NCI-H128 (cell line): ENCODE data around the gene NSDHL.
"Not testable (repeated sequence)": the region's sequence is repeated elsewhere in the genome, so short reads cannot be mapped to it uniquely, and the experiment has no call there.

Source experiments
- DNase-seq: peaks from one replicate; lab custom pipeline; 2025; ENCODE audit not compliant: unreplicated experiment; lab: John Stamatoyannopoulos, UW

NSDHL gene

DNA sequence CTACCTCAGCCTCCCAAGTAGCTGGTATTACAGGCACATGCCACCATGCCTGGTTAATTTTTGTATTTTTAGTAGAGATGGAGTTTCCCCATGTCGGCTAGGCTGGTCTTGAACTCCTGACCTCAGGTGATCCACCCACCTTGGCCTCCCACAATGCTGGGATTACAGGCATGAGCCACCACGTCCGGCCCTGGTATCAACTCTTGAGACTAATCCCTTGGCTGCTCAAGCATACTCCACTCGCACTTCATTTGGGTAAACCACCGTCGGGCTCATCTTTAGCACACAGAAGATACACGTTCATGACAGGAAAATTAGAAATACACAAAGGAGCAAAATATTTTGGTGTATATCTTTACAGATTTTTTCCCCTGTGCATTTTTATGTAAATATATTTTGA, 79.2 kb downstream of the NSDHL start:
- not testable (repeated sequence) for DNase-seq

DNA sequence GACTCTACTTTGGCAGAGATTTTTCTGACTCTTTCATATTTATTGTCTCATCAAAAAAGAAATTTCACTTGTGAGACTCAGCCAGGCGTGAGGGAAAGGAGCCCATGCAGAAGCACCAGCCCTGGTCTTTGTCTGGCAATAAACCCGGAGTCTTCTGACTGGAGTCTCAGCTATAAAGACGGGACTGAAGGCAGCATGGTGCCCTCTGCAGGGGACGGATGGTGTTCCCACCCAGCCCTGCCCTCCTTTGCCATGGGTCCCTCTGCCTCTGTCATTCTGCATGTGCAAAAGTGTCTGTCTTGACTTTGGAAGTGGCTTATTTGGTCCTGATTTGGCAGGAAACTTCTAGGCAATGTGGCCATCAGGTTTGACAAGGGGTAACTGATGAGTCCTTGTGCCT, 81.2 kb downstream of the NSDHL start:
- no peak for DNase-seq

DNA sequence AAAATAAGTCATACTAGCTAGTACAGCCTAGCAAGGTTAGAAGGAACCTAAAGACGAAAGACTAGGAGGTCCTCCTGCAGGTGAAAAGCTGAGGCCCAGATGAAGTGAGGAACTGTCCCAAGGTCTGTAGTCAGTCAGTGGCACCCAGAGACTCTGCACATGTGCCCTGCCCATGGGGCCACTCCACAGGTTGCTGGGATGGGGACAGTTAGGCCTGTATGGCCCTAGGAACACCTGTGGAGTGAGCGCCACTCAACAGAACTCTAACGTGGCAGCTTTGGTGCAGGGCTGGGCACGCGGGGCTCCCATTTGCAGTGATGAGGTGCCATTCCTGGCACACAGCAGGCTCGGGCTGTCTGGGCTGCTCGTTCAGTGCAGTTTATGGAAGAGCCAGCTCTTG, 81.8 kb downstream of the NSDHL start:
- DNase-seq = no peak

DNA sequence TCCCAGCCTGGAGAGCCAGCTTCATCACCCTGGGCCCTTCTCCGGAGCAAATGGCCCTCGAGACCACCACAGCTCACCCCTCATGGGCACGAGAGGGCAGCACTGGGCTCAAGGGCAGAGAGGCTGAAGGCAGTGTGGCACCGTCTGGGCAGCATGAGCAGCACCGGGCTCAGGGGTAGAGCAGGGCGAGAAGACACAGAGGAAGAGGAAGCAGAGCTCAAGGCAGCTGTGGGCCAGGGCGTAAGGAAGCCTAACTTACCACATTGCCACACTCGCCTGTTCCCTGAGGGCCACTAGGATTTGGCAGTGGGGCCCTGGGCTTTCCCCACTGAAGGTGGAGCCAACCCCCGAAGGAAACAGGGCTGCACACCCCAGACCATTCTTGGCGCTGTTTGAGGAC, 82.5 kb downstream of the NSDHL start:
- no peak for DNase-seq

DNA sequence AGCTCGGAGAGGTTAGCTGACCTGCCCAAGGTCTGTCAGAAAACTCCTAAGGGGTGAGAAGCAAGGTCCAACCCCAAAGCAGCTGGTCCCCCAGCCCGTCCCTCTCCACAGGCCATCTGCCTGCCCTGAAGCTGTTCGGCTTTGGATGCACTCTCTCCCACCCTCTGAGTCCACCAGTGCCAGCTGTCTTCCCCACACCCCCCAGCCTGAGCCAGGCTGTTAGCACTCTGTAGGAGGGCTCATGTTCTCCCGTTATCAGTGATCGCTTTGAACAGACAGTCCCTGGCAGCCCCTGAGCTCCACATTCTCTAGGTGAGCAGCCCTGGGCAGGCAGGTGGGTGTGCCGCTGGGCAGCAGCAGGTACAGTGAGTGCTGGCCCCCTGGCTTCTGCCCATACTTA, 83.0 kb downstream of the NSDHL start:
- DNase-seq = no peak

DNA sequence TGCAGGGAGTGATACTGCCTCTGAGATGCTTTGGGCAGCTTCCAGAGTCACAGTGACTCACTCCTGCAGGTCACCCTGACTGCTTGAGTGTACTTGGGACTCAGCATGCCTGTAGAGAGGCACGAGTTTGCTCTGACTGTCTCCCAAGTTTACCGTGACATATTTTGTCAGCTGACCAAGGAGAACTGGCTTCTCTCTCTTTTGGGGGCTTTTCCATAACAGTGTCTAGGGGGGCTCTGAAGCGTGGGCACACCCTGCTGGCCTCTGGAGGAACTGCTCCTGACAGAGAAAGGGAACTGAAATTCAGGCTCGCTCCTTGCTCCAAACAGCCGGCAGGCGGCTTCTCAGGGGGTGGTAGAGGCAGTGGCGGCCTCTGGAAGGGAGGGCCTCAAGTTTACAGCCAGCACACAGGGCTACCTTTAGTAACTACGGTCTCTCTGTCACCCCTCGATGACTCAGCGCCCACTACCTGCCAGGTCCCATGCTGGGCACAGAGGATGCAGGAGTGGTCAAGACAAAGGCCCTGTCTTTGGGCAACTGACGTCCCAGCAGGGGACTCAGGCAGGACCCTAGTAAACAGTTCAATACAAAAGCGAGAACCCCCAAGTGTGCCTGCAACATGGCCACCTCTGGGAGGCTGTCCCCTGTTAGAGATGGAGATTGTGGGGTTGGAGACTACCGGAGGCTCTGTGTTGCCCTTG, 84.8 kb downstream of the NSDHL start:
- no peak for DNase-seq

DNA sequence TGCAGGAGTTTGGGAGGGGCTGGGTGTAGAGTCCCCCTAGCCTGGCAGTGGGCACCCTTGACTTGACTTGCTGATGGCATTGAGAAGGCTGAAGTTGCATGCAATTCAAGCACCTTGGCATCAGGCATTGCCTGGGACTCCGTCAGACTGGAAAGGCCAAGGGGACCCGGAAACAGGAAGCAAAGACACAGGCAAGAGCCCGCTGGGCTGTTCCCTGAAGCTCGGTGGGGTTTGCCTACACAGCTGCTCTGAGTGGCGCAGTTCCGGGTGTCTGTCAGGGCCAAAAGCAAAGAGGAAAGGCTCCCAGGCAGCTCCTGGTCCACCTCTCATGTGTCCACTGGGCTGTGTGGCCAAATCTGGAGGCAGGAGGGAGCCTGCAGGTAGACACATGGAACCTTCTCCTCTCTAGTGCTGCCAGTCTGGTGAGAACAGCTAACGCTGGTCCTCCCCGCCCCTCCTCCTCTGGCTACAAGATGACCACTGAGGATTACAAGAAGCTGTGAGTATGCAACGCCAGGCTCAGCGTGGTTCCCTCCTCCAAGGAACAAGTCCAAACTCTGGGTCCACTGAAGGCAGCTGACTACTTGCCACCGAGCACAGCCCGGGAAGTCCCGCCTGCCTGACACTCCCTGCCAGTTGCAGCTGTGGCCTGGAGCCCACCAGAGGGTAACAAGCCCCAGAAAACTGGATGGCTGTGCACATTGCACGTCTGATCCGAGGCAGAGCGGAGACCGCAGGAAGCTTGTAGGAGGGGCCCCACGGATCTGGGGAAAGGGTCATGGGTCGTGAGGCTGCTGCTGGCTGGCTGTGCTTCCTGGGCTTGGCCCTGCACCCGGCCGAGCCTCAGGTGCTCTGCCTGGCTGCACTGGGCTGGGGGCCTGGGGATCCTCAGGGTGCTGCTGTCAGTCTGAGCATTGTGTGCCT, 87.1 kb downstream of the NSDHL start:
- DNase-seq = no peak

DNA sequence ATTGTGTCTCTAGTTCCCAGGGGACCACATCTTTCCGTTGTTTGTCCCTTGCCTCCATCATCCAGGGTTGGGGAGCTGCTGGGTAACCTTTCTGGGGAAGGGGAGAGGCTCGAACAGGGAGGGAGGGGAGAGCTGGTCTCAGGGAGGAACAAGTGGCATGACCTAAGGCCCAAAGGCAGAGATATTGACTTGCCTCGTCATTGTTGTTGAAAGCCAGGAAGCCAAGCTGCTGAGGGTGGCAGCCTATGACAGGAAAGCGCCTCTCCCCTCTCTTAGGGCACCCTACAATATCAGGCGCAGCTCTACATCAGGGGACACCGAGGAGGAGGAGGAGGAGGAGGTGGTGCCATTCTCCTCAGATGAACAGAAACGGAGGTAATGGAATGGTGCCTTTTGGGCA, 87.8 kb downstream of the NSDHL start:
- DNase-seq = no peak
